22Rv1 (cell line): ENCODE results near the gene KRT3.

Source experiments
- CTCF ChIP-seq: fragments of 450-650 bp; IDR thresholded peaks from 2 replicates; pipeline ENCODE4 v1.5.1; 2017; ENCODE audit warnings: mild to moderate bottlenecking
- ZFX ChIP-seq: fragments of 450-650 bp; IDR thresholded peaks from 2 replicates; pipeline ENCODE4 v1.6.1; 2017; ENCODE audit warnings: antibody characterized with exemption, borderline replicate concordance

DNA sequence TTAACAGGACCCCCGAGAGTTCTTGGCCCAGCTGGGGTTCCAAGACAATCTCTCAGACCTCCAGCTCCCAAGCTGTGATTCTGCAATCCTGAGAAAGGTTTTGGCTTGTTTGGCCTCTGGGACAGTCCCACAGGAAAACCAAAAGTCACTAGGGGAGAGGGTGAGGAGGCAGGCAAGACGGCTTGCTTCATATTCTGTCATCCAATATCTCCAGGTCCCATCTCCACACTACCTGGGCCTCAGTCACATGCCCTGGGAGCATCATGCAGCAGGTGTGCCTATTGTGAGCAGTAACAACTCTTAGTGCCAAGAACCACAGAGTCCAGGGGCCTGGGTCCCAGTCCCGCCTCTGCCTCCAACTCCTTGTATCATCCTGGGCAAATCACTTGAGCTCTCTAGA lies 36.5 kb upstream of the KRT3 start:
- no peak for TF ChIP-seq CTCF
- no peak for TF ChIP-seq ZFX
